ENCODE data around the gene COPS8.

The COPS8 gene

GRCh38 chr2:237102428-237102827, 16.7 kb downstream of the COPS8 start:
- no peak for DNase-seq

GRCh38 chr2:237109421-237109934, 23.8 kb downstream of the COPS8 start:
- DNase-seq = no peak

- no peak for DNase-seq
Observed at GRCh38 chr2:237113026-237113795, 27.5 kb downstream of the COPS8 start.

GRCh38 chr2:237115870-237116269, 30.2 kb downstream of the COPS8 start:
- no peak for DNase-seq

- no peak for DNase-seq
Observed at GRCh38 chr2:237116431-237116830, 30.7 kb downstream of the COPS8 start.

- DNase-seq = no peak
Observed at GRCh38 chr2:237118025-237118424, 32.3 kb downstream of the COPS8 start.

- no peak for DNase-seq
Observed at GRCh38 chr2:237118561-237119155, 33.0 kb downstream of the COPS8 start.

- no peak for DNase-seq
Observed at GRCh38 chr2:237120916-237121315, 35.2 kb downstream of the COPS8 start.

GRCh38 chr2:237121321-237121720, 35.6 kb downstream of the COPS8 start:
- no peak for DNase-seq

- DNase-seq = peak in 1 of 2 experiments; percentile 59
Observed at GRCh38 chr2:237122214-237122666, 36.6 kb downstream of the COPS8 start.

GRCh38 chr2:237124820-237125219, 39.1 kb downstream of the COPS8 start:
- no peak for DNase-seq

- no peak for DNase-seq
Observed at GRCh38 chr2:237125967-237126366, 40.3 kb downstream of the COPS8 start.

- DNase-seq = no peak
Observed at GRCh38 chr2:237126519-237127174, 41.0 kb downstream of the COPS8 start.

- DNase-seq = peak; percentile 44 to 77
Observed at GRCh38 chr2:237128026-237128703, 42.5 kb downstream of the COPS8 start.

GRCh38 chr2:237128845-237129592, 43.3 kb downstream of the COPS8 start:
- no peak for DNase-seq

- no peak for DNase-seq
Observed at GRCh38 chr2:237129625-237130263, 44.1 kb downstream of the COPS8 start.

GRCh38 chr2:237130562-237131421, 45.1 kb downstream of the COPS8 start:
- DNase-seq = no peak

GRCh38 chr2:237131749-237132533, 46.3 kb downstream of the COPS8 start:
- no peak for DNase-seq

- no peak for DNase-seq
Observed at GRCh38 chr2:237132799-237133198, 47.1 kb downstream of the COPS8 start.
